ENCODE results near the gene PKHD1. TPM values are rescaled to one million over a fixed set of nuclear protein-coding genes. Genes with fewer than 3 reads are reported as not detected.

Gene PKHD1
- total and polyA plus RNA-seq, 2 experiments from 2014 or later: 0.47 to 3.3 TPM

GRCh38 chr6:51868591-51869355 lies 218.6 kb downstream of the PKHD1 start:
- H3K9me2 ChIP-seq (replicated peaks; ENCODE audit: insufficient read depth): no peaks in the 10 kb centered on the region
- no peak overlapping the region for H3K27ac ChIP-seq
- H2AFZ ChIP-seq: no peak overlapping the region
- TF ChIP-seq CTCF (IDR thresholded peaks at IDR 0.05; ENCODE audit: poor library complexity) (no peak), EZH2phosphoT487 (IDR thresholded peaks at IDR 0.05; ENCODE audit: low read depth, severe bottlenecking, unreplicated experiment) (no peak), EZH2 (IDR thresholded peaks at IDR 0.05; ENCODE audit: borderline replicate concordance) (no peak)
- no peak overlapping the region for H3K4me3 ChIP-seq
- no peaks in the 10 kb centered on the region for H3K79me2 ChIP-seq
- no peaks in the 10 kb centered on the region for H3K36me3 ChIP-seq (replicated peaks; ENCODE audit: insufficient read depth, low read depth)
- H4K20me1 ChIP-seq (ENCODE audit: insufficient read depth, poor library complexity, severe bottlenecking): no peaks in the 10 kb centered on the region
- H3K27me3 ChIP-seq: no peaks in the 10 kb centered on the region
- no peak for DNase-seq (ENCODE audit: low spot score)
- H3K4me1 ChIP-seq (ENCODE audit: insufficient read depth): no peaks in the 10 kb centered on the region
- no peaks in the 10 kb centered on the region for H3K9me3 ChIP-seq (ENCODE audit: low read depth)
- no peak overlapping the region for H3K4me2 ChIP-seq

GRCh38 chr6:51866867-51867266 lies 220.5 kb downstream of the PKHD1 start:
- WGBS (ENCODE audit: low lambda C conversion rate, missing lambda C conversion rate): 40% methylated on average over 2 of the region's 2 CpGs
- Histone ChIP-seq H3K4me2 (no peak overlapping the region), H3K9me3 (ENCODE audit: low read depth) (no peaks in the 10 kb centered on the region), H3K79me2 (no peaks in the 10 kb centered on the region), H3K9me2 (replicated peaks; ENCODE audit: insufficient read depth) (no peaks in the 10 kb centered on the region), H3K4me3 (no peak overlapping the region), H3K27ac (no peak overlapping the region), H3K4me1 (ENCODE audit: insufficient read depth) (no peaks in the 10 kb centered on the region), H4K20me1 (ENCODE audit: insufficient read depth, poor library complexity, severe bottlenecking) (no peaks in the 10 kb centered on the region), H2AFZ (no peak overlapping the region), H3K36me3 (replicated peaks; ENCODE audit: insufficient read depth, low read depth) (no peaks in the 10 kb centered on the region), H3K27me3 (no peaks in the 10 kb centered on the region)
- TF ChIP-seq EZH2 (IDR thresholded peaks at IDR 0.05; ENCODE audit: borderline replicate concordance) (no peak), EZH2phosphoT487 (IDR thresholded peaks at IDR 0.05; ENCODE audit: low read depth, severe bottlenecking, unreplicated experiment) (no peak), CTCF (IDR thresholded peaks at IDR 0.05; ENCODE audit: poor library complexity) (no peak)
- no peak for DNase-seq (ENCODE audit: low spot score)

GRCh38 chr6:51865996-51866395 lies 221.4 kb downstream of the PKHD1 start:
- Histone ChIP-seq H2AFZ (no peak overlapping the region), H3K36me3 (replicated peaks; ENCODE audit: insufficient read depth, low read depth) (no peaks in the 10 kb centered on the region), H3K27me3 (no peaks in the 10 kb centered on the region), H3K4me1 (ENCODE audit: insufficient read depth) (no peaks in the 10 kb centered on the region), H4K20me1 (ENCODE audit: insufficient read depth, poor library complexity, severe bottlenecking) (no peaks in the 10 kb centered on the region), H3K9me2 (replicated peaks; ENCODE audit: insufficient read depth) (no peaks in the 10 kb centered on the region), H3K9me3 (ENCODE audit: low read depth) (no peaks in the 10 kb centered on the region), H3K4me3 (no peak overlapping the region), H3K27ac (no peak overlapping the region), H3K79me2 (no peaks in the 10 kb centered on the region), H3K4me2 (no peak overlapping the region)
- TF ChIP-seq EZH2phosphoT487 (IDR thresholded peaks at IDR 0.05; ENCODE audit: low read depth, severe bottlenecking, unreplicated experiment) (no peak), CTCF (IDR thresholded peaks at IDR 0.05; ENCODE audit: poor library complexity) (no peak), EZH2 (IDR thresholded peaks at IDR 0.05; ENCODE audit: borderline replicate concordance) (no peak)
- no peak for DNase-seq (ENCODE audit: low spot score)
- 85% methylated on average over 1 of the region's 1 CpG for WGBS (ENCODE audit: low lambda C conversion rate, missing lambda C conversion rate)

All from hepatocyte (in vitro differentiated cells).